Measurements from ENCODE around the gene EMCN.

DNA sequence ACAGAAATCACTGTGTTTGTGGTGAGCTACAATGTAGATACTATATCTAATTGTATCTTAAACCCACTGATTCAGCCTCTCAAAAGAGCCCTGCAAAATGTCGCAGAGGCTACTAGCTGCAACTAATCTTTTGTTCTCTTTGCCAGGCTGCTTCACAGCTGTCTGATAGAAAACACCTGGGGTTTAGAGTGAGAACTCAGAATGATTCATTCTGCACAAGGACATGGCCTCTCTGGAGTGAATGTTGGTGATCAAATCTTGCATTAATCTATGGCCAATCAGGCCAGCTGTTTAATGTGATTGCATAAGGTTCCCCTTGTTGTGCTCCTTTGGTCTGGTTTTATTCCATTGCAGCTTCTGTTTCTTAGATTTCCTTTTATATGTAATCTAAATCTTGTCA lies 100.3 kb downstream of the EMCN start:
- TF ChIP-seq MYC (IDR thresholded peaks at IDR 0.05; ENCODE audit: borderline replicate concordance, low read length) (no peak), KDM1A (IDR thresholded peaks at IDR 0.05; ENCODE audit: low read depth) (no peak), MAFK (IDR thresholded peaks at IDR 0.05; ENCODE audit: partially characterized antibody) (no peak)
- TF ChIP-seq, protein P1, sequence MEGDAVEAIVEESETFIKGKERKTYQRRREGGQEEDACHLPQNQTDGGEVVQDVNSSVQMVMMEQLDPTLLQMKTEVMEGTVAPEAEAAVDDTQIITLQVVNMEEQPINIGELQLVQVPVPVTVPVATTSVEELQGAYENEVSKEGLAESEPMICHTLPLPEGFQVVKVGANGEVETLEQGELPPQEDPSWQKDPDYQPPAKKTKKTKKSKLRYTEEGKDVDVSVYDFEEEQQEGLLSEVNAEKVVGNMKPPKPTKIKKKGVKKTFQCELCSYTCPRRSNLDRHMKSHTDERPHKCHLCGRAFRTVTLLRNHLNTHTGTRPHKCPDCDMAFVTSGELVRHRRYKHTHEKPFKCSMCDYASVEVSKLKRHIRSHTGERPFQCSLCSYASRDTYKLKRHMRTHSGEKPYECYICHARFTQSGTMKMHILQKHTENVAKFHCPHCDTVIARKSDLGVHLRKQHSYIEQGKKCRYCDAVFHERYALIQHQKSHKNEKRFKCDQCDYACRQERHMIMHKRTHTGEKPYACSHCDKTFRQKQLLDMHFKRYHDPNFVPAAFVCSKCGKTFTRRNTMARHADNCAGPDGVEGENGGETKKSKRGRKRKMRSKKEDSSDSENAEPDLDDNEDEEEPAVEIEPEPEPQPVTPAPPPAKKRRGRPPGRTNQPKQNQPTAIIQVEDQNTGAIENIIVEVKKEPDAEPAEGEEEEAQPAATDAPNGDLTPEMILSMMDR (IDR thresholded peaks at IDR 0.05) = no peak

Data from A549 (cell line).